Endothelial cell of umbilical vein (primary cell): ENCODE measurements around the gene LAMP1. TPM values are rescaled to one million over a fixed set of nuclear protein-coding genes. Genes with fewer than 3 reads are reported as not detected.

Experiments used
- BruUV-seq: library from RNA; stranded (reverse); fragments of 400-500 nt; replicated peaks from 2 replicates; lab custom pipeline; 2021; lab: Mats Ljungman, UMichigan
- CTCF ChIA-PET: fragments of 300-600, 350-600 bp; sonication (Branson Sonifier 250); formaldehyde crosslinking; loops from one replicate; lab custom pipeline; 2021; ENCODE audit warnings: antibody characterized with exemption, inconsistent platforms; lab: Charles Lee
- POLR2A ChIA-PET: fragments of 300-600, 350-600 bp; sonication (Branson Sonifier 250); formaldehyde crosslinking; loops from one replicate; lab custom pipeline; 2021; ENCODE audit warnings: antibody characterized with exemption, inconsistent platforms; lab: Charles Lee
- DNase-seq: peaks from one replicate; pipeline ENCODE4 v3.0.0-alpha.2; 2011; ENCODE audit warnings: low read depth, low spot score
- FAIRE-seq: peaks from 2 replicates; lab custom pipeline; 2011; peaks lifted over from hg19 to GRCh38; lab: Jason Lieb, UNC
- H2AFZ ChIP-seq: 2 replicates; pipeline ENCODE4 v1.6.0; 2012; ENCODE audit warnings: low read depth, low read length, control low read depth, inconsistent platforms
- H3K27ac ChIP-seq: 2 replicates; pipeline ENCODE4 v1.5.1; 2011; ENCODE audit warnings: low read depth, mild to moderate bottlenecking, control low read depth, low read length, moderate library complexity; ENCODE audit not compliant: insufficient read depth
- H3K27me3 ChIP-seq, 2 experiments: 2 replicates each; pipeline versions ENCODE4 v1.6.0 to v1.6.1; 2011; ENCODE audit warnings: low read length in 2 of 2, mixed read lengths in 1 of 2; ENCODE audit not compliant: control insufficient read depth in 2 of 2, insufficient read depth in 2 of 2
- H3K36me3 ChIP-seq, 2 experiments: 2 replicates in 1 of 2; 3 replicates in 1 of 2; pipeline ENCODE4 v1.5.1; 2011; ENCODE audit warnings: low read length in 2 of 2, mild to moderate bottlenecking in 1 of 2, moderate library complexity in 1 of 2; ENCODE audit not compliant: control insufficient read depth in 2 of 2, insufficient read depth in 2 of 2; ENCODE audit errors: extremely low read depth in 1 of 2
- H3K4me1 ChIP-seq: 3 replicates; pipeline ENCODE4 v1.5.1; 2011; ENCODE audit warnings: mild to moderate bottlenecking, low read length; ENCODE audit not compliant: control insufficient read depth, insufficient read depth; ENCODE audit errors: extremely low read depth
- H3K4me2 ChIP-seq: 2 replicates; pipeline ENCODE4 v1.6.1; 2011; ENCODE audit warnings: low read length, control low read depth, mixed read lengths; ENCODE audit not compliant: insufficient read depth
- H3K4me3 ChIP-seq, 3 experiments: fragments of 200-600 bp in 1 of 3; sonication (generic), shearing (Covaris generic) in 1 of 3; replicated peaks in 1 of 3; 2 replicates each; pipeline ENCODE4 v1.5.1; 2011 to 2016; ENCODE audit warnings: control low read depth in 3 of 3, low read length in 3 of 3, mild to moderate bottlenecking in 2 of 3, inconsistent platforms in 1 of 3, low read depth in 1 of 3, moderate library complexity in 1 of 3; ENCODE audit not compliant: insufficient read depth in 1 of 3
- H3K79me2 ChIP-seq: 2 replicates; pipeline ENCODE4 v1.6.0; 2012; ENCODE audit warnings: low read length, inconsistent platforms; ENCODE audit not compliant: control insufficient read depth, insufficient read depth
- H3K9ac ChIP-seq: replicated peaks from 2 replicates; pipeline ENCODE3; 2011; ENCODE audit warnings: low read length, control low read depth; ENCODE audit not compliant: insufficient read depth; ENCODE audit errors: extremely low read depth
- H3K9me1 ChIP-seq: replicated peaks from 3 replicates; pipeline ENCODE4 v1.6.0; 2011; ENCODE audit warnings: mild to moderate bottlenecking, low read length; ENCODE audit not compliant: control insufficient read depth, insufficient read depth; ENCODE audit errors: extremely low read depth
- H3K9me3 ChIP-seq: replicated peaks from 2 replicates; pipeline ENCODE4 v1.5.1; 2012; ENCODE audit warnings: low read length, inconsistent platforms; ENCODE audit not compliant: control insufficient read depth, insufficient read depth
- H4K20me1 ChIP-seq: replicated peaks from 2 replicates; pipeline ENCODE3; 2011; ENCODE audit warnings: mild to moderate bottlenecking, low read length; ENCODE audit not compliant: control insufficient read depth, insufficient read depth; ENCODE audit errors: extremely low read depth
- CTCF ChIP-seq, 2 donors: IDR thresholded peaks; 1 replicate in 1 of 2; 2 replicates in 1 of 2; pipeline ENCODE4 v1.5.1; 2011; ENCODE audit warnings: low read length in 2 of 2, mild to moderate bottlenecking in 2 of 2, moderate library complexity in 2 of 2, control low read depth in 1 of 2, inconsistent platforms in 1 of 2, low read depth in 1 of 2; ENCODE audit not compliant: insufficient read depth in 1 of 2; ENCODE audit errors: extremely low read depth in 1 of 2
- EZH2 ChIP-seq: IDR thresholded peaks from 2 replicates; pipeline ENCODE4 v1.6.1; 2012; ENCODE audit warnings: borderline replicate concordance, low read depth, mild to moderate bottlenecking, moderate library complexity, low read length, inconsistent platforms; ENCODE audit not compliant: severe bottlenecking
- FOS ChIP-seq: IDR thresholded peaks from 2 replicates; pipeline ENCODE4 v1.6.1; 2011; ENCODE audit warnings: mild to moderate bottlenecking, low read length, moderate library complexity, borderline replicate concordance; ENCODE audit not compliant: insufficient read depth
- GATA2 ChIP-seq: IDR thresholded peaks from 2 replicates; pipeline ENCODE4 v1.7.0; 2011; ENCODE audit warnings: low read depth, mild to moderate bottlenecking, moderate library complexity, mixed read lengths, low read length; ENCODE audit not compliant: insufficient read length, insufficient read depth
- JUN ChIP-seq: IDR thresholded peaks from 2 replicates; pipeline ENCODE4 v1.6.1; 2011; ENCODE audit warnings: borderline replicate concordance, low read depth; ENCODE audit not compliant: insufficient read length, insufficient read depth
- MAX ChIP-seq: IDR thresholded peaks from 2 replicates; pipeline ENCODE4 v1.6.1; 2011; ENCODE audit not compliant: insufficient read depth, insufficient read length
- MYC ChIP-seq: IDR thresholded peaks from one replicate; pipeline ENCODE4 v1.6.1; 2011; ENCODE audit warnings: mild to moderate bottlenecking, low read depth, low read length
- POLR2A ChIP-seq: IDR thresholded peaks from 2 replicates; pipeline ENCODE4 v1.6.1; 2012; ENCODE audit warnings: low read depth, mild to moderate bottlenecking, control low read depth, low read length
- dilution Hi-C: fragments of 300-500 bp; cut with MboI; formaldehyde crosslinking; loops from one replicate; pipeline ENCODE4 v1.15.0; 2019; ENCODE audit warnings: low sequenced_read_pairs; ENCODE audit not compliant: extremely low pct_ligation_motif_present
- intact Hi-C: fragments of 100-400 bp; cut with micrococcal nuclease; formaldehyde crosslinking; loops from one replicate; pipeline ENCODE4 v1.10.0; 2022
- polyA plus RNA-seq, 4 experiments: library from polyadenylated mRNA; depleted of rRNA in 3 of 4; stranded (reverse) in 3 of 4; unstranded in 1 of 4; fragments of >200 nt; gene quantifications; 2 replicates each; pipeline versions ENCODE4 v1.2.1 to v1.2.3, GENCODE V29; 2011 to 2012; ENCODE audit warnings: missing spikeins in 1 of 4
- total RNA-seq: library from RNA; stranded (reverse); gene quantifications from 2 replicates; pipeline ENCODE4 v1.2.3, GENCODE V29; 2021

LAMP1 gene
- total and polyA plus RNA-seq, 2 donors (not counting 3 experiments of a cell fraction or from before 2014, with no cell fraction given): 262 to 285 TPM

GRCh38 chr13:113273851-113274590 lies 23.0 kb upstream of the LAMP1 start:
- DNase-seq (no peak), FAIRE-seq (no peak)
- H3K27ac ChIP-seq: no peak overlapping the region
- intact Hi-C loops (loop anchor here (10.0 kb wide), 1 partner anchor 291 kb away; no protein-coding TSS in a partner anchor), dilution Hi-C loops (no loop called here)
- no peaks in the 10 kb centered on the region for H3K27me3 ChIP-seq
- no peaks in the 10 kb centered on the region for H3K36me3 ChIP-seq
- ChIA-PET POLR2A (no interaction called here), CTCF (interaction anchor here (1.0 to 3.0 kb wide), 6 partner anchors 9 to 288 kb away, joined by 3 to 13 read pairs (median 4); no protein-coding TSS in a partner anchor)
- BruUV-seq: no TSS peak
- no peaks in the 10 kb centered on the region for H3K9me1 ChIP-seq
- H4K20me1 ChIP-seq: no peaks in the 10 kb centered on the region
- H3K4me3 ChIP-seq: no peak overlapping the region
- TF ChIP-seq MAX: no peak
- no peak for TF ChIP-seq CTCF (IDR thresholded peaks at IDR 0.05; ENCODE audit: extremely low read depth in 1 of 2, insufficient read depth in 1 of 2, low read depth in 1 of 2, low read length in 2 of 2)
- TF ChIP-seq MYC: no peak
- no peak for TF ChIP-seq FOS
- TF ChIP-seq POLR2A: no peak
- TF ChIP-seq GATA2: no peak
- TF ChIP-seq JUN: no peak
- no peak for TF ChIP-seq EZH2
- no peaks in the 10 kb centered on the region for H3K4me1 ChIP-seq
- H3K4me2 ChIP-seq: no peak overlapping the region
- H3K79me2 ChIP-seq: no peaks in the 10 kb centered on the region
- no peaks in the 10 kb centered on the region for H3K9me3 ChIP-seq
- no peak overlapping the region for H3K9ac ChIP-seq
- H2AFZ ChIP-seq: no peak overlapping the region
